HG02973 (cell line): ENCODE measurements around the gene NDST1.

Experiments
- ATAC-seq: cut with Tn5 transposase; IDR thresholded peaks from one replicate; pipeline ENCODE4 v1.9.1; 2021; ENCODE audit warnings: moderate library complexity; ENCODE audit not compliant: unreplicated experiment

Gene NDST1

GRCh38 chr5:150583541-150584225 lies 75.8 kb downstream of the NDST1 start:
- ATAC-seq: no peak

DNA sequence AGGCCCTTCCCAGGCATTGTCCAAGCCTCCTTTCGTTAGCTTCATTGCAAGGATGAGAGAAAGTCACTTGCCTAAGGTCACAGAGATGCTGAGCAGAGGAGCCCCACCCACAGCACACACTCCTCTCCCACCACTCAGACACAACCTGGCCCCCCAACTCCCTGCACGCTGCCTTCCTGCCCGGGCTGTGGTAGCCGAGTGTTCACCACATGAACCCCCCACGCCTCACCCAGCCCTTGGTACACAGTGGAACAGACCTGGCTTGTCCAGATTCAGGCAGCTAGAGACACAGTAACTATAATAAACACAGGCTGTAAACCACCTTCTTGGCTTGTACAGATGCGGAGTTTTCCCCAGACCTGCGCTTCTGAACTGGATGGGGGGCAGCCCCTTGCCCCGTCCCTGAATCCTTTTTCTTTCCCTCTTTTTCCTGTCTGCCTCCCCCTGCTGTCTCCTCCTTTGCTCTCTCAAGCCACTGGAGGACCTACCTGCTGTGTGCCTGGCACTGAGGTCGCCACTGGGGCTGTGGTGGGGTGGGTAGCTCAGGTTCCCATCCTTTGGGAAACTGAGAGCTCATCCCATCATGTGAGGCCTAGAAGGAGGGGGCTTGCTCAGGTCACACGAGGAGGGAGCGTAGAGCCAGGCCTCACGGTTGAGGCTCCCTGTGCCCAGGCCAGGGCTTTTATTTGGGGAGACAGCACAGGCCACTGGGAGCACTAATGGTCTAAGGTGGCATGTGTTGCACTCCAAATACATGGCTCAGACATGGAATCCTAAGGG lies 76.8 kb downstream of the NDST1 start:
- no peak for ATAC-seq

DNA sequence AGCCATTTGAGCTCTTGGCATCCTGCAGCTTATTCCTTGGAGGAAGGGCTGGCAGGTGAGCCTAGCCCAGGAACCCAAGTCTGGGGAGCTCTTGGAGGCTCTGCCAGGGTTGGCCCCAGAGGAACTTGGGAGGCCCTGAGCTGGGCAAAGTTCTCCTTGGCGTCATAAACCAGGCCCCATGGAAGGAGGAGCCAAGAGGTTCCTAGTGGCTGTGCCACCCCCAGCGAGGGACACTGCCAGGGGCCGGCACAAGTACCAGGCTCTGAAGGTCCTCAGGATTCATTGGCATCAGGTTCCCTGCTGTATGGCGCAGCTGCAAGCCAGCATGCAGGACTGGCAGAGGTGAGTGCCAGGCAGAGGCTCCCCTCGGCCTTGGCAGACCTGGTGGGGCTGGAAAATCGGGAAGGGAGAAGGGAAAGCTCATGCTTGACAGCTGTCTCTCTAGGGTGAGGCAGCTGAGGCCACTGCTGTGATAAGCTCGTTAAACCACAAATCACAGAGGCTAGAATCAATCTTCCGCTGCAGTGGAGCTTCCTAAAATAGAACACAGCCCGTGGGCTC lies 77.9 kb downstream of the NDST1 start:
- ATAC-seq: no peak

- no peak for ATAC-seq
Observed at GRCh38 chr5:150587016-150587415, 79.1 kb downstream of the NDST1 start.

GRCh38 chr5:150587856-150588595 lies 80.1 kb downstream of the NDST1 start:
- no peak for ATAC-seq

- no peak for ATAC-seq
Observed at GRCh38 chr5:150588596-150588890, 80.6 kb downstream of the NDST1 start.

- ATAC-seq: no peak
Observed at GRCh38 chr5:150589862-150590601, 82.1 kb downstream of the NDST1 start.

GRCh38 chr5:150590979-150591695 lies 83.2 kb downstream of the NDST1 start:
- ATAC-seq: no peak

DNA sequence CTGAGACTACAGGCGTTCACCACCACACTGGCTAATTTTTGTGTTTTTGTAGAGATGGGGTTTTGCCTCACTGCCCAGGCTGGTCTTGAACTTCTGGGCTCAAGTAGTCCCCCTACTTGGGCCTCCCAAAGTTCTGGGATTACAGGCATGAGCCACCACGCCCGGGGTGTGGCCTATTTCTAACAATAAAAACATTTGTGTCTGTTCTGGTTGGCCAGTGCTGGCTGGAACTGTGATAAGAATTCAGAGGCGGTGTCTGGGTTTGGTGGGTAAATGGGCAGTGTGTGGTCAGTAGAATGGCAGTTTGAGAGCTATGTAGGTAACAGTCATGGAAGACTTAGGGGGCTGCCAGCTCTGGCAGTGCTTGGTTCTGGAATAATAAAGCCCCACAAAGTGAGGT lies 85.7 kb downstream of the NDST1 start:
- ATAC-seq: no peak

DNA sequence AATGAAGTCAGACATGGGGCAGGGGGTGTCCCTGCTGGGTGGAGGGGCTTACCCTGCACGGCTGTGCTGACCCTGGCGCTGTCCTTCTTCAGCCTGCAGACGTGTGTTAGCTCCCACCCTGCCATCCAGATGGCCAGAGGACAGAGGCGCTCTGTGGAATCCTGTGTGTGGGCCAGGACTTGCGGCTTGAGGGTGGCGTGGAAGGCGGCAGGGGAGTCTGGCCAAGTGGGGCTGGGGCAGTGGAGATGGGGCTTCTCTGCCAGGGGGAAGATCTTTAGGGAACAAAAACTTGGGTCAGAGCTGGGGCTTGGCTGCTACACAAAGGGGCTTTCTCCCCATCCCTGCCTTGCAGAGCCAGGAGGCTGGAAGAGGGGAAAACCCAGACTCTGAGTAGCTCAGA lies 86.1 kb downstream of the NDST1 start:
- ATAC-seq: no peak

DNA sequence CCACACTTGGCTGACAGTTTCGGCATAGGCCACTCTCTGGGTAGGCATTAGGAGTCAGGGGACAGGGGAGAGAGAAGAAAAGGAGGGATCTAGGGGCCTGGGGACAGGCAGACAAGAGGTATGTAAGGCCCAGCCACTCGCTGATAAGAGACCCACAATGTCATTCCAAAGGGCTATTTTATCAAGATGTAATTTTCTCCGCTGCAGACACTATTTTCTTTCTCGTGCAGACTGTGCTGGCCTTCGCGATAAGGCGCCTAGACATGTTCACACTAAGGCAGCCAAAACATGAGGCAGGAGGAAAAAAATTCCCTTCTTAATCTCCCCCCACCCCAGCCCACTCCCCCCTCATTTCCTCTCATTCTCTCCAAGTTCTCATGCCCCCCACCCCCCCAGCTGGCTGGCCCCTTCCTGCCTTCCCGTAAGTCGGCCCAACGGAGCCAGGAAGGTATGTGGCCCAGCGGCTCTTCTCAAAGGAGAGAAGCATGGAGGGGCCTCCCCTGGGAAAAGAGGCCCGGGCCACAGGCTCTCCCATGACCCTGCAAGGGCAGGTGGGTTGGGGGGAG lies 87.6 kb downstream of the NDST1 start:
- ATAC-seq: no peak

GRCh38 chr5:150596313-150596712 lies 88.4 kb downstream of the NDST1 start:
- ATAC-seq: no peak

- no peak for ATAC-seq
Observed at GRCh38 chr5:150596826-150597225, 88.9 kb downstream of the NDST1 start.

DNA sequence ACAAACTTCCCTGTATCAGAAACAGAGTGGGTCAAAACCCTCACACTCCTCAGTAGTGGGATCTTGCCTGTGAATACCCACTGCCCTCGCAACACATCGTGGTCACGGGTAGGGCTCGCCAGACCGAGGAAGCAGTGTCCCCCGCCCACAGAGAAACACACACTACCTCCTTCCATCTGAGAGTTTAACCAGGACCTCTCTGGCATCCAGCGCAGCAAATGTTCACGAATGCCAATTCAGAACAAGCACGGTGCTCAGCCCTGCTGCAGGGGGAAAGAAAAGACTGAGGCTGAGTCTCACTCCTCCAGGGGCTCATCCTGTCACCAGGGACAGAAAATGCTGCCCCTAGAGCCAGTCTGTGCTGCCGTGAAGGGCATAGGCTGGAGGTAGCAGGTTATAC lies 90.1 kb downstream of the NDST1 start:
- no peak for ATAC-seq

GRCh38 chr5:150598821-150599273 lies 90.9 kb downstream of the NDST1 start:
- ATAC-seq: no peak

DNA sequence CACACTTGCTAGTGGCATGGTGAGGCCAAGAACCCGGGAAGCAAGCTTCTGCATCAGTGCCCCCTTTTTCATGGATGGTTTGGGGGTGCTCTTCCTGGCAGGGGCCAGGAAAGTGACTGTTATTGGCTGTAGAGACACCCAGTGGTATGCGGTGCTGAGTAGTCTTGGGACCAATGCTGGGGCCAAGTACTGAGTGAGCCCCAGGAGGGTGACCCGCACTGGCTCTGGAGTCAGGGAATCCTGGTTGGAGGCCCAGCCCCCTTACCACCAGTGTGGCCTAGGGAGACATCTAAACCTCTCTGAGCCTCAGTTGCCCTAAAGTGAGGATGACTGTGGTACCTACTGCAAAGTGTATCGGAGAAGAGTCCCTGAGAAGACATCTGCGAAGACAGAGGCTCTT lies 91.3 kb downstream of the NDST1 start:
- no peak for ATAC-seq

DNA sequence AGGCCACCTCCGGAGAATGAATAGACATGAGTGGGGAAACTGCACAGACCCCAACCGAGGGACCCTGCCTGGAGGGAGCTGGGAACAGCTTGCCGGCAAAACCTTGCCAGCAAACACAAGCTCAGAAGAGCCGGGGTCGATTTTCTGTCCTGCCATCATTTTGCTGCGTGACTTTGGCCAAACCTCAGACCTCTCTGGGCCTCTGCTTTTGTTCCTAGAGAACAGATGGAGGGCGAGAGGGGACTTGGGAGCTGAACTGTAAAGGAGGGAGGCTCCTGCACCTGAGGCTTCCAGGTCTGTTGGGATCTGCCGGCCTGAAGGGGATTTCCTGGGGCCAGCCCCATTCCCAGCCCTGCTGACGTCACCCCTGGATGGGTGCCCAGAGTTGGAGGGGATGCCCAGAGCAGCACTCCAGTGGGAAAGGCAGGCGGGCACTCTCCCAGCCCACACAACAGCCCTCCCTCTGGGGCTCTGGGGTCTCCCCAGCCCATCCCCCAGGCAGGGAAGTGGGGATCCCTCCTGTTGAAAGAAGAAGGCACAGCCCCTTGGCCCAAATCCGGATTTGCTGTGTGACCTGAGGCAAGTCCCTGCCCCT lies 92.1 kb downstream of the NDST1 start:
- no peak for ATAC-seq

GRCh38 chr5:150600616-150601490 lies 92.9 kb downstream of the NDST1 start:
- ATAC-seq: no peak
